ENCODE measurements around the gene NOL9. TPM values are rescaled to one million over a fixed set of nuclear protein-coding genes. Genes with fewer than 3 reads are reported as not detected.

Gene NOL9
- total and polyA plus RNA-seq, 4 donors, result 3.4 to 29.4 (median 16.7) TPM

GRCh38 chr1:6510493-6510892, 43.8 kb downstream of the NOL9 start:
- ATAC-seq (ENCODE audit: insufficient read depth, low FRiP score) (no peak), DNase-seq (no peak)
- H3K27me3 ChIP-seq (ENCODE audit: control insufficient read depth in 3 of 3, insufficient read depth in 3 of 3, low read length in 2 of 3), result no peaks in the 10 kb centered on the region
- H3K9ac ChIP-seq (ENCODE audit: insufficient read depth in 1 of 2, low read length in 2 of 2), result no peak overlapping the region
- 82 to 91% methylated on average over 6 of the region's 6 CpGs for WGBS, 2 donors
- H3K4me1 ChIP-seq (ENCODE audit: control insufficient read depth in 5 of 5, insufficient read depth in 5 of 5, low read length in 5 of 5), result no peaks in the 10 kb centered on the region
- H3K4me3 ChIP-seq, result no peak overlapping the region
- H3K9me3 ChIP-seq (ENCODE audit: control insufficient read depth in 4 of 4, insufficient read depth in 3 of 4, low read length in 3 of 4), result no peaks in the 10 kb centered on the region
- no peak for TF ChIP-seq CTCF (IDR thresholded peaks at IDR 0.05; ENCODE audit: control extremely low read depth, extremely low read depth)
- H3K27ac ChIP-seq (ENCODE audit: low read depth in 1 of 2, low read length in 1 of 2), result no peak overlapping the region
- H3K36me3 ChIP-seq (ENCODE audit: control insufficient read depth in 4 of 4, insufficient read depth in 4 of 4, low read length in 4 of 4), result no peaks in the 10 kb centered on the region

GRCh38 chr1:6509919-6510291, 44.4 kb downstream of the NOL9 start:
- no peak overlapping the region for H3K4me3 ChIP-seq
- H3K4me1 ChIP-seq (ENCODE audit: control insufficient read depth in 5 of 5, insufficient read depth in 5 of 5, low read length in 5 of 5), result no peaks in the 10 kb centered on the region
- no peaks in the 10 kb centered on the region for H3K9me3 ChIP-seq (ENCODE audit: control insufficient read depth in 4 of 4, insufficient read depth in 3 of 4, low read length in 3 of 4)
- H3K9ac ChIP-seq (ENCODE audit: insufficient read depth in 1 of 2, low read length in 2 of 2), result no peak overlapping the region
- DNase-seq (no peak), ATAC-seq (ENCODE audit: insufficient read depth, low FRiP score) (no peak)
- H3K27me3 ChIP-seq (ENCODE audit: control insufficient read depth in 3 of 3, insufficient read depth in 3 of 3, low read length in 2 of 3), result no peaks in the 10 kb centered on the region
- WGBS, 2 donors, result 61 to 72% methylated on average over 6 to 10 of the region's 10 CpGs
- no peak for TF ChIP-seq CTCF (IDR thresholded peaks at IDR 0.05; ENCODE audit: control extremely low read depth, extremely low read depth)
- no peak overlapping the region for H3K27ac ChIP-seq (ENCODE audit: low read depth in 1 of 2, low read length in 1 of 2)
- no peaks in the 10 kb centered on the region for H3K36me3 ChIP-seq (ENCODE audit: control insufficient read depth in 4 of 4, insufficient read depth in 4 of 4, low read length in 4 of 4)

- 30 to 61% methylated on average over 20 of the region's 20 CpGs for WGBS, 2 donors
- H3K27ac ChIP-seq (ENCODE audit: low read depth in 1 of 2, low read length in 1 of 2), result no peak overlapping the region
- DNase-seq (no peak), ATAC-seq (ENCODE audit: insufficient read depth, low FRiP score) (no peak)
- no peaks in the 10 kb centered on the region for H3K9me3 ChIP-seq (ENCODE audit: control insufficient read depth in 4 of 4, insufficient read depth in 3 of 4, low read length in 3 of 4)
- no peak overlapping the region for H3K4me3 ChIP-seq
- H3K9ac ChIP-seq (ENCODE audit: insufficient read depth in 1 of 2, low read length in 2 of 2), result no peak overlapping the region
- H3K4me1 ChIP-seq (ENCODE audit: control insufficient read depth in 5 of 5, insufficient read depth in 5 of 5, low read length in 5 of 5), result no peaks in the 10 kb centered on the region
- no peak for TF ChIP-seq CTCF (IDR thresholded peaks at IDR 0.05; ENCODE audit: control extremely low read depth, extremely low read depth)
- H3K27me3 ChIP-seq (ENCODE audit: control insufficient read depth in 3 of 3, insufficient read depth in 3 of 3, low read length in 2 of 3), result no peaks in the 10 kb centered on the region
- H3K36me3 ChIP-seq (ENCODE audit: control insufficient read depth in 4 of 4, insufficient read depth in 4 of 4, low read length in 4 of 4), result no peaks in the 10 kb centered on the region
These were observed 44.9 kb downstream of the NOL9 start for GRCh38 chr1:6509220-6509918.

- H3K4me1 ChIP-seq (ENCODE audit: control insufficient read depth in 5 of 5, insufficient read depth in 5 of 5, low read length in 5 of 5), result no peaks in the 10 kb centered on the region
- no peaks in the 10 kb centered on the region for H3K36me3 ChIP-seq (ENCODE audit: control insufficient read depth in 4 of 4, insufficient read depth in 4 of 4, low read length in 4 of 4)
- no peak overlapping the region for H3K4me3 ChIP-seq
- no peak overlapping the region for H3K9ac ChIP-seq (ENCODE audit: insufficient read depth in 1 of 2, low read length in 2 of 2)
- WGBS, 2 donors, result 87 to 91% methylated on average over 11 of the region's 11 CpGs
- TF ChIP-seq CTCF (IDR thresholded peaks at IDR 0.05; ENCODE audit: control extremely low read depth, extremely low read depth), result no peak
- ATAC-seq (ENCODE audit: insufficient read depth, low FRiP score) (no peak), DNase-seq (no peak)
- H3K27ac ChIP-seq (ENCODE audit: low read depth in 1 of 2, low read length in 1 of 2), result no peak overlapping the region
- H3K9me3 ChIP-seq (ENCODE audit: control insufficient read depth in 4 of 4, insufficient read depth in 3 of 4, low read length in 3 of 4), result no peaks in the 10 kb centered on the region
- no peaks in the 10 kb centered on the region for H3K27me3 ChIP-seq (ENCODE audit: control insufficient read depth in 3 of 3, insufficient read depth in 3 of 3, low read length in 2 of 3)
These were observed 45.5 kb downstream of the NOL9 start for GRCh38 chr1:6508816-6509189.

All from lung (tissue), 12 donors.